Measurements from ENCODE around the gene RHEBL1. TPM values are rescaled to one million over a fixed set of nuclear protein-coding genes. Genes with fewer than 3 reads are reported as not detected.

Gene RHEBL1
- total and polyA plus RNA-seq, 9 donors = 0.18 to 1.2 (median 0.45) TPM; not detected in 2

- 2 to 3% (median 2%) methylated on average over 18 of the region's 18 CpGs for WGBS, 3 donors
- DNase-seq = peak; percentile 70 to 79 (median 74)
- intact Hi-C loops (cut with DNase I) = loop anchor here in 3 of 4 donors (2.0 to 5.0 kb wide), 3 partner anchors 32 to 149 kb away; no protein-coding TSS in a partner anchor
- Histone ChIP-seq H3K4me1 (ENCODE audit: insufficient read depth) (peaks cover 13% of the 10 kb centered on the region), H3K4me3 (no peak overlapping the region), H3K9me3 (no peaks in the 10 kb centered on the region), H3K27me3 (peaks cover 2% of the 10 kb centered on the region), H3K27ac (no peak overlapping the region), H3K36me3 (no peaks in the 10 kb centered on the region)
- TF ChIP-seq POLR2A (IDR thresholded peaks at IDR 0.05) (no peak), EP300 (IDR thresholded peaks at IDR 0.05) (no peak)
- TF ChIP-seq, protein P1, sequence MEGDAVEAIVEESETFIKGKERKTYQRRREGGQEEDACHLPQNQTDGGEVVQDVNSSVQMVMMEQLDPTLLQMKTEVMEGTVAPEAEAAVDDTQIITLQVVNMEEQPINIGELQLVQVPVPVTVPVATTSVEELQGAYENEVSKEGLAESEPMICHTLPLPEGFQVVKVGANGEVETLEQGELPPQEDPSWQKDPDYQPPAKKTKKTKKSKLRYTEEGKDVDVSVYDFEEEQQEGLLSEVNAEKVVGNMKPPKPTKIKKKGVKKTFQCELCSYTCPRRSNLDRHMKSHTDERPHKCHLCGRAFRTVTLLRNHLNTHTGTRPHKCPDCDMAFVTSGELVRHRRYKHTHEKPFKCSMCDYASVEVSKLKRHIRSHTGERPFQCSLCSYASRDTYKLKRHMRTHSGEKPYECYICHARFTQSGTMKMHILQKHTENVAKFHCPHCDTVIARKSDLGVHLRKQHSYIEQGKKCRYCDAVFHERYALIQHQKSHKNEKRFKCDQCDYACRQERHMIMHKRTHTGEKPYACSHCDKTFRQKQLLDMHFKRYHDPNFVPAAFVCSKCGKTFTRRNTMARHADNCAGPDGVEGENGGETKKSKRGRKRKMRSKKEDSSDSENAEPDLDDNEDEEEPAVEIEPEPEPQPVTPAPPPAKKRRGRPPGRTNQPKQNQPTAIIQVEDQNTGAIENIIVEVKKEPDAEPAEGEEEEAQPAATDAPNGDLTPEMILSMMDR (IDR thresholded peaks at IDR 0.05) = peak; percentile 78 to 85 (median 84)
Observed at GRCh38 chr12:49088150-49088931, 18.6 kb upstream of the RHEBL1 start.

GRCh38 chr12:49086116-49086515, 16.3 kb upstream of the RHEBL1 start:
- Histone ChIP-seq H3K36me3 (no peaks in the 10 kb centered on the region), H3K27ac (no peak overlapping the region), H3K9me3 (no peaks in the 10 kb centered on the region), H3K27me3 (no peaks in the 10 kb centered on the region), H3K4me3 (no peak overlapping the region), H3K4me1 (ENCODE audit: insufficient read depth) (peaks cover 11% of the 10 kb centered on the region)
- no peak for DNase-seq
- TF ChIP-seq EP300 (IDR thresholded peaks at IDR 0.05) = no peak
- TF ChIP-seq, protein P1 (IDR thresholded peaks at IDR 0.05) = no peak
- no peak for TF ChIP-seq POLR2A (IDR thresholded peaks at IDR 0.05)
- WGBS, 3 donors = 7 to 18% (median 14%) methylated on average over 3 of the region's 3 CpGs
- intact Hi-C loops (cut with DNase I) = loop anchor here in 2 of 4 donors (5.0 kb wide), 2 partner anchors 36 to 151 kb away; no protein-coding TSS in a partner anchor

GRCh38 chr12:49084438-49084837, 14.7 kb upstream of the RHEBL1 start:
- intact Hi-C loops (cut with DNase I) = no loop called here
- TF ChIP-seq, protein P1 (IDR thresholded peaks at IDR 0.05) = no peak
- TF ChIP-seq EP300 (IDR thresholded peaks at IDR 0.05) (no peak), POLR2A (IDR thresholded peaks at IDR 0.05) (no peak)
- Histone ChIP-seq H3K36me3 (no peaks in the 10 kb centered on the region), H3K27ac (no peak overlapping the region), H3K4me1 (ENCODE audit: insufficient read depth) (peaks cover 4% of the 10 kb centered on the region), H3K27me3 (no peaks in the 10 kb centered on the region), H3K9me3 (no peaks in the 10 kb centered on the region), H3K4me3 (no peak overlapping the region)
- DNase-seq = no peak
- WGBS, 3 donors = 86 to 93% (median 90%) methylated on average over 3 of the region's 3 CpGs

- no peak for TF ChIP-seq EP300 (IDR thresholded peaks at IDR 0.05)
- no peak for TF ChIP-seq POLR2A (IDR thresholded peaks at IDR 0.05)
- TF ChIP-seq, protein P1 (IDR thresholded peaks at IDR 0.05) = no peak
- Histone ChIP-seq H3K27ac (no peak overlapping the region), H3K4me3 (no peak overlapping the region), H3K36me3 (no peaks in the 10 kb centered on the region), H3K4me1 (ENCODE audit: insufficient read depth) (no peaks in the 10 kb centered on the region), H3K27me3 (no peaks in the 10 kb centered on the region), H3K9me3 (no peaks in the 10 kb centered on the region)
- no peak for DNase-seq
- intact Hi-C loops (cut with DNase I) = no loop called here
- WGBS, 3 donors = 27 to 55% (median 36%) methylated on average over 1 of the region's 1 CpG
Observed at GRCh38 chr12:49079793-49080192, 10.0 kb upstream of the RHEBL1 start.

Data from ovary (tissue), 9 donors.